H1 (cell line): ENCODE measurements around the gene NAXD. TPM values are rescaled to one million over a fixed set of nuclear protein-coding genes. Genes with fewer than 3 reads are reported as not detected.

ENCODE experiments used
- CBX5 ChIP-seq: fragments of 300-800, 300-1000 bp; sonication (generic); IDR thresholded peaks from 2 replicates; pipeline ENCODE4 v1.7.1; 2016; ENCODE audit warnings: antibody characterized with exemption, low read length, low read depth
- KDM4A ChIP-seq: IDR thresholded peaks from one replicate; pipeline ENCODE4 v1.7.1; 2012; ENCODE audit warnings: low read depth, mild to moderate bottlenecking, moderate library complexity, low read length, inconsistent platforms; ENCODE audit not compliant: severe bottlenecking
- POLR2A ChIP-seq, 2 experiments: IDR thresholded peaks; 1 replicate in 1 of 2; 2 replicates in 1 of 2; pipeline ENCODE4 v1.6.1; 2011; ENCODE audit warnings: low read depth in 2 of 2, low read length in 2 of 2, mild to moderate bottlenecking in 2 of 2; ENCODE audit errors: control extremely low read depth in 1 of 2
- polyA plus RNA-seq, 7 experiments: library from polyadenylated mRNA; depleted of rRNA in 3 of 7; stranded (reverse) in 5 of 7; unstranded in 2 of 7; fragments of >200 nt in 5 of 7; fragments of 200-250 nt in 2 of 7; gene quantifications; 1 replicate in 5 of 7; 2 replicates in 1 of 7; 4 replicates in 1 of 7; pipeline versions ENCODE4 v1.2.1 to v1.2.3, GENCODE V29; 2011 to 2013; ENCODE audit warnings: missing spikeins in 2 of 7, mixed read lengths in 2 of 7
- total RNA-seq: library from RNA; stranded (reverse); fragmentation: NEBNext Ultra II Directional; extraction: Animal tissue kit (Norgen Biotek cat#: 25700); gene quantifications from 2 replicates; pipeline ENCODE4 v1.2.1, GENCODE V29; 2021

The NAXD gene
- total and polyA plus RNA-seq, 2 of the 8 experiments (the other 6 are each of a cell fraction or from before 2014, with no cell fraction given): 25.4 to 35.5 TPM

DNA sequence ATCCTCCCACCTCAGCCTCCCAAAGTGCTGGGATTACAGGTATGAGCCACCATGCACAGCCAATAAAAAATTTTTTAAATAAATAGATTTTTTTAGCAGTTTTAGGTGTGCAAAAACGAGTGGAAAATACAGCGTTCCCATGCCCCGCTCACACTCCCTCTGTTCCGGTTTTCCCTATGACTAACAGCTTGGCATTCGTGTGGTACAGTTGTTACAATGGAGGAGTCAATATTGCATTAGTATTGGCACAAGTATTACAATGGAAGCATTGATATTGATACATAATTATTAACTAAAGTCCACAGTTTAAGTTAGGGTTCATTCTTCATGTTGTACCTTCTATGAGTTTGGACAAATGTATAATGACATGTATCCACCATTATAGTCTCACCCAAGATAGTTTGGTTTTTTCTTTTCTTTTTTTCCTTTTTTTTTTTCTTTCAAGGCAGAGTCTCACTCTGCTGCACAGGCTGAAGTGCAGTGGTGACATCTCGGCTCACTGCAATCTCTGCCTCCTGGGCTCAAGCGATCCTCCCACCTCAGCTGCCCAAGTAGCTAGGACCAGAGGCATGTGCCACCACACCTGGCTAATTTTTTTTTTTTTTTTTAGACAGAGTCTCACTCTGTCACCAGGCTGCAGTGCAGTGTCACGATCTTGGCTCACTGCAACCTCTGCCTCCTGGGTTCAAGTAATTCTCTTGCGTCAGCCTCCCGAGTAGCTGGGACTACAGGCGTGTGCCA, 38.4 kb upstream of the NAXD start (continued):
- TF ChIP-seq CBX5: no peak
- no peak for TF ChIP-seq POLR2A (IDR thresholded peaks at IDR 0.05; ENCODE audit: control extremely low read depth in 1 of 2, low read depth in 2 of 2, low read length in 2 of 2)
- TF ChIP-seq KDM4A: no peak
- TF ChIP-seq, all 59 proteins: peak for 0
